Bronchial epithelial cell (primary cell): ENCODE measurements around the gene CRPPA. TPM values are rescaled to one million over a fixed set of nuclear protein-coding genes. Genes with fewer than 3 reads are reported as not detected.

Experiments used
- DNase-seq: peaks from one replicate; pipeline ENCODE4 v3.0.0-alpha.2; 2010; ENCODE audit warnings: low read depth
- FAIRE-seq: peaks from 2 replicates; lab custom pipeline; 2011; peaks lifted over from hg19 to GRCh38; lab: Jason Lieb, UNC
- H3K27me3 ChIP-seq: 2 replicates; pipeline ENCODE4 v1.5.1; 2011; ENCODE audit warnings: low read length; ENCODE audit not compliant: control insufficient read depth, insufficient read depth
- H3K36me3 ChIP-seq: 2 replicates; pipeline ENCODE4 v1.5.1; 2011; ENCODE audit warnings: low read length; ENCODE audit not compliant: control insufficient read depth, insufficient read depth
- H3K4me3 ChIP-seq: 2 replicates; pipeline ENCODE4 v1.5.1; 2011; ENCODE audit warnings: mild to moderate bottlenecking, low read depth, low read length, control low read depth
- total RNA-seq: library from RNA; depleted of rRNA; stranded (reverse); fragments of >200 nt; gene quantifications from 2 replicates; pipeline ENCODE4 v1.2.1, GENCODE V29; 2014
- TF ChIP-seq, protein P1 (sequence below): IDR thresholded peaks from 2 replicates; pipeline ENCODE4 v1.5.1; 2011; ENCODE audit warnings: mild to moderate bottlenecking, moderate library complexity, low read length, control low read depth, inconsistent platforms; ENCODE audit not compliant: insufficient read depth, severe bottlenecking

Gene CRPPA
- 0.26 and 0.64 TPM in 2 replicates for total RNA-seq

DNA sequence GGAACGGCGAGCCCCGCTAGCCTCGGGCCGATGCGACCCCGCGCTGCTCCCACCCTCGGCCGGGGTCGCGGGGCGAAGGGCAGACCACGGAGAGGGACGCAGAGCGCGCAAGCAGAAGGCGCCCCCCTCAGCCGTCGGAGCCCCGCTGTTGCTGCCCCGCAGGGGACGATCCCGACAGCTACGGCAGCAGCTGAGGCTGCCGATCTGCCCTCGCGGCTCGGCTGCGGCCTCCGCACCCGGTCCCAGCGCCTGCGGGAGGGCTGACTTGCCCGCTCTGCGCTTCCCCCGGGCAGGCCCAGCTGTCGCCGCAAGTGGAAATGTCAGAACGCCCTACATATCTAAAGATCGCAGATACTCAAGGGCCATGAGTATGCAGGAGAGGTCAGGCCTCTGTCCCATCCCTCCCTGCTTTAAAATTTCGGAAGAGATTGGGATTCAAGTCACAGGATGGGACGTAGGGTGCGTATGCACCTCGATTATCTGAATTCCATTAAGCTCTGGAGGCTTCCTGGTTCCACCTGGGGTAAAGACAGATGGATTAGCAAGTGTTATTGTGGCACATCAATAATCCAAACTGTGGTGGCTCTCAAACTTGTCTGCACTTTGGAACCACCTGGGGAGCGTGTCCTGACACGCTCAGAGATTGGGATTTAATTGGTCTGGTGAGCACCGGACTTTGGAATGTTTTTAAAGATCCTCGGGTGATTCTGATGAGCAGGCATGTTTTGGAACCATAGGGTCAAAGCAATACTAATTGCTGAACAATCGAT is at the start of gene CRPPA:
Gene CRPPA, minus strand, starts transcription at position 206 of the 770 bp plus-strand sequence. CDS start 216 bp downstream, outside the sequence.
- peak; percentile 83 for DNase-seq
- FAIRE-seq: no peak

DNA sequence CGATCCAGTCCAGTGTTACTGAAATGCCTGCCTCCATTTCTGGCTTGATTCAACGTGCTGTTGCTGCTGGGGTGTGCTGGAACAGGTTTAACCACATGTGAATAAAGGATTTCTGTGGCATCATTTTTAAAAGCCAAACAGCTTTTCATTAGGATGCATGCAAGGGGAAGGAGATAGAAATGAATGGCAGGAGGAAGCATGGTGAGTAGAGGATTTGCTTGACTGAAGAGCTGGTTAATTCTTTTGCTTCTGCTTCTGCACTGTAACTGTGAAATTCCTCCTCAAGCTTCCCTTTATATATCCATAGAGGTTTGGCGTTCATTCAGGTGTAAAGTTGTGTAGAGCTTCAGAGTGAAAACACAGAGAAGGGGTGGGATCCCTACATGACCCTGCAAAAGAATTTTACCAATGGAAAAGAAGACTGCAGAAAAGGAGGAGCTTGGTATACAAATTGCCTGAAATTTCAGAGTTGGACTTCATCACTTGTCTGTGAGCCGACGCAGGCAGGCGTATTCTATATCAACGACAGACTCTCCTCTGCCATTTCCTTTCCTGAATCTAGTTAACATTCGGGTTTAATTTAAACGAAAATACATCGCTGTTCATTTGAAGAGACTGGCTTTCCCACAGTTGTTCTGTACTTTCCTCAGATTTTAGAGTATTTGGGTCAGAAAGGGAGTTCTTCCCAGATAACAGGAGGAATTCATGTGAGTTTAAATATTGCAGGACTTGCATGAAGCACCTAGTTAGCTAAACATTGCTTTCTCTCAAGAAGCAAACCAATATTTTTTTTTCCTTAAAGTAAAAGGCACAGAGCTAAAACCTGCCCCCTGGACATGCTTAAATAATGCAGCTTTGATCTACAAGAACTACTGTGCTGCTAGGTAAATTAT is 44.4 kb upstream of the CRPPA start, which contains the start of gene SOSTDC1:
Gene SOSTDC1, minus strand, starts transcription at position 270 of the 893 bp plus-strand sequence. Its CDS starts 70 bp downstream, at position 200.
- TF ChIP-seq, protein P1, sequence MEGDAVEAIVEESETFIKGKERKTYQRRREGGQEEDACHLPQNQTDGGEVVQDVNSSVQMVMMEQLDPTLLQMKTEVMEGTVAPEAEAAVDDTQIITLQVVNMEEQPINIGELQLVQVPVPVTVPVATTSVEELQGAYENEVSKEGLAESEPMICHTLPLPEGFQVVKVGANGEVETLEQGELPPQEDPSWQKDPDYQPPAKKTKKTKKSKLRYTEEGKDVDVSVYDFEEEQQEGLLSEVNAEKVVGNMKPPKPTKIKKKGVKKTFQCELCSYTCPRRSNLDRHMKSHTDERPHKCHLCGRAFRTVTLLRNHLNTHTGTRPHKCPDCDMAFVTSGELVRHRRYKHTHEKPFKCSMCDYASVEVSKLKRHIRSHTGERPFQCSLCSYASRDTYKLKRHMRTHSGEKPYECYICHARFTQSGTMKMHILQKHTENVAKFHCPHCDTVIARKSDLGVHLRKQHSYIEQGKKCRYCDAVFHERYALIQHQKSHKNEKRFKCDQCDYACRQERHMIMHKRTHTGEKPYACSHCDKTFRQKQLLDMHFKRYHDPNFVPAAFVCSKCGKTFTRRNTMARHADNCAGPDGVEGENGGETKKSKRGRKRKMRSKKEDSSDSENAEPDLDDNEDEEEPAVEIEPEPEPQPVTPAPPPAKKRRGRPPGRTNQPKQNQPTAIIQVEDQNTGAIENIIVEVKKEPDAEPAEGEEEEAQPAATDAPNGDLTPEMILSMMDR: no peak
- Histone ChIP-seq H3K4me3 (no peak within 1 kb of the TSS), H3K36me3 (no peaks in the 10 kb centered on the region), H3K27me3 (peaks cover 8% of the 10 kb centered on the region)
- DNase-seq (peak; percentile 45), FAIRE-seq (no peak)

More for the DNA sequence above, at the start of gene CRPPA:
- TF ChIP-seq, protein P1: no peak
- H3K4me3 ChIP-seq: peak within 1 kb of the TSS; percentile 61
- no peaks in the 10 kb centered on the region for H3K36me3 ChIP-seq
- no peaks in the 10 kb centered on the region for H3K27me3 ChIP-seq

DNA sequence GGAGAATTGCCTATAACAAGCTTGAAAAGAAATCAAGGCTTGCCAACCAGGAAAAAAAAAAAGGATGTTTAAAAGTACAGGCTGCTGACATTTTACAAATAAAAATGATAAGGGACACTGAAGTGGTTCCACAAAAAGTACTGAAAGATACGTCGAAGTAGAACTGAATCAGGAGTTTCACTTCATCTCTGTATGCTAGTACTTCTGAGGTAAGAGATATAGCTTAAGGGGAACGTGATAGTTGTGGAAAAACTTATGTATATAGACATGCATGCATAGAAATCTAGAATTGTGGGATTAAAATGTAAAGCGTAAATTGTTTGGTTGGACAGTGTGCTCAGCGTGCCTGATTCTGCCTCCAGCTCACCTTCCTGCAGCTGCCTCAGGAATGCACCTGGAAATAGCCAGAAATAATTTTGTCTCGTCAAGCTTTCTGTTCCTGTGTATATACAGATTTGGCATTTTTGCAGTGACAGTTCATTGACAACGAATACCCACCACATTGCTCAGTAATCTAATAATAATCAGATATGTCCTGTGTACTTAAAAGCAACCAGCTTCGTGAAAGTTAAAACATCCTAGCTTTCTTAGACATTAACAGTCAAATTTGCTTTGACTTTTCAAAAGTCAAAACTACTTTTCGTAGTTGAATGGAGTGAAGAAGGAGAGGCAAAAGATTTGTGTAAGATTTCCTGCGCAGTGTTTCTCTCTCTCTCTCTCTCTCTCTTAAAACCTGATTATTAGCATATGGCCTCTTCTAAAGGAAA is 42.8 kb upstream of the CRPPA start:
- FAIRE-seq: no peak
- peak; percentile 19 for DNase-seq
- TF ChIP-seq, protein P1: no peak
- Histone ChIP-seq H3K27me3 (peaks cover 8% of the 10 kb centered on the region), H3K4me3 (no peak overlapping the region), H3K36me3 (no peaks in the 10 kb centered on the region)

DNA sequence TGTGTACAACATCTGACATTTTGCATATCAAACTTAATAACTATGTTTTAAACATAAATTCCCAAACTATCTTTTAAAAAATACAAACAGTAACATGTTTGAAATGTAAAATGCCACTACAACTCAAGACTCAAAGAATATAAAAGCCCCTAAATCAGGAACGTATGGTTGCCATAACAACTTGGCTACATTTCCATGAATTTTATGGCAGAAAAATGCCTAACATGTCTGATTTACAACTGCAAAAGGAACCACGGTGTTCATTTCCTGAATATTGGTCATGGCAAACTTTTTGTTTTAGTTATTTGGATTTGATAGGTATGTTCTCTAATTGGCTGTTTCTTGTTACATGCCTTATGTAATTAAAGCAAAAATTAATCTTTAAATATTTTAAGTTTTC is 42.2 kb upstream of the CRPPA start:
- no peak for FAIRE-seq
- H3K4me3 ChIP-seq: no peak overlapping the region

DNA sequence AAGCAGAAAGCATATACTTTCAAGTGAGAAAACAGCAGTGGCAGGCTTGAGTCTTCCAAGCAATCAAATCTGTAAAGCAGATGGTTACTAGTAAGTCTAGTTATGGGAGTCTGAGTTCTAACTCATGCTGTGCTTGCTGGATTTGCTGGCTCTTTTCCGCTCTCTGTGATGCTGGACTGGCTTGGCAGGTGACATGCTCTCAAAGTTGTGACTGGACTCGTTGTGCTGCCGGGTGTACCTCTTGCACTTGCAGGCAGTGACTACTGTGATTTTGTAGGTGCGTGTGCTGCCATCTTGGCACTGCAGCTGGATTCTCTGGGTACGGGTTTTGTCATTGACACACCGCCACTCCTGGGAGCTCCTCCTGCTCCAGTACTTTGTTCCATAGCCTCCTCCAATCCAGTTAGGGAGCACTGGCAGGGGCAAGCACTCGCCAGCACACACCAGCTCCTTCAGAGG is 41.1 kb upstream of the CRPPA start:
- FAIRE-seq (peak; percentile 32), DNase-seq (no peak)
- Histone ChIP-seq H3K4me3 (no peak overlapping the region), H3K36me3 (no peaks in the 10 kb centered on the region), H3K27me3 (peaks cover 8% of the 10 kb centered on the region)
- TF ChIP-seq, protein P1: no peak

More for the DNA sequence above, 42.2 kb upstream of the CRPPA start:
- Histone ChIP-seq H3K27me3 (peaks cover 8% of the 10 kb centered on the region), H3K36me3 (no peaks in the 10 kb centered on the region)
- no peak for DNase-seq
- TF ChIP-seq, protein P1: no peak
